ENCODE measurements around the gene TMEM53. TPM values are rescaled to one million over a fixed set of nuclear protein-coding genes. Genes with fewer than 3 reads are reported as not detected.
A peak's percentile ranks its signal among the peaks of the same experiment; 100 is the strongest.

The TMEM53 gene
- total RNA-seq, 1 donor from 2014 or later, result 7.9 TPM

DNA sequence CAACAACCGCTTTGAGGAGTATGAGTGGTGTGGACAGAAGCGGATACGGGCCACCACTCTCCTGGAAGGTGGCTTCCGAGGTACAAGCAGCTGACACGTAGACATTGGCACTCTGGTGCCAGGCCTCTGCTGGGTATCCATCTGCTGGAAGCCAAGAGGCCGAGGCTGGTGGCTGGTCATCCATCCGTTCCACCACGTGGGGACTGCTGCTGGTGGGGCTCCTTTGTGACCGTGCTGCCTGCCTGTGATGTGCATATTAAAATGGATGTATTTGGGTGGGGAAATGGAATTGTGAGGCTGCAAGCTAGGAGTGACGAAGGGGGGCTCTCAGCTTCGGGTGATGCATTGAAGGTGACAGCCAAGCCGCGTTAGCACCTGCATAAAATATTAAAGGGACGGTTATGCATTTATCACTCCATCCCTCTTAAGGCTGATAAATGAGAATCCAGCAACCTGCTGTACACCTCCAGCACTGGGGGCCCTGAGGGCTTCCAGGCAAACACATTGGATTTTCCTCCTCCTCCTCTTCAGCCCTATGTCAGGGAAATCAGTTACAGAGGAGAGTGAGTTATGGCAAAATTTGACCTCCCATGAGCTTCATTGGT lies 38.1 kb downstream of the TMEM53 start:
- TF ChIP-seq POLR2A (IDR thresholded peaks at IDR 0.05) (no peak), POLR2AphosphoS5 (IDR thresholded peaks at IDR 0.05; ENCODE audit: insufficient read depth in 1 of 2, low read depth in 1 of 2) (no peak)
- TF ChIP-seq, protein P1, sequence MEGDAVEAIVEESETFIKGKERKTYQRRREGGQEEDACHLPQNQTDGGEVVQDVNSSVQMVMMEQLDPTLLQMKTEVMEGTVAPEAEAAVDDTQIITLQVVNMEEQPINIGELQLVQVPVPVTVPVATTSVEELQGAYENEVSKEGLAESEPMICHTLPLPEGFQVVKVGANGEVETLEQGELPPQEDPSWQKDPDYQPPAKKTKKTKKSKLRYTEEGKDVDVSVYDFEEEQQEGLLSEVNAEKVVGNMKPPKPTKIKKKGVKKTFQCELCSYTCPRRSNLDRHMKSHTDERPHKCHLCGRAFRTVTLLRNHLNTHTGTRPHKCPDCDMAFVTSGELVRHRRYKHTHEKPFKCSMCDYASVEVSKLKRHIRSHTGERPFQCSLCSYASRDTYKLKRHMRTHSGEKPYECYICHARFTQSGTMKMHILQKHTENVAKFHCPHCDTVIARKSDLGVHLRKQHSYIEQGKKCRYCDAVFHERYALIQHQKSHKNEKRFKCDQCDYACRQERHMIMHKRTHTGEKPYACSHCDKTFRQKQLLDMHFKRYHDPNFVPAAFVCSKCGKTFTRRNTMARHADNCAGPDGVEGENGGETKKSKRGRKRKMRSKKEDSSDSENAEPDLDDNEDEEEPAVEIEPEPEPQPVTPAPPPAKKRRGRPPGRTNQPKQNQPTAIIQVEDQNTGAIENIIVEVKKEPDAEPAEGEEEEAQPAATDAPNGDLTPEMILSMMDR (IDR thresholded peaks at IDR 0.05), result no peak
- Histone ChIP-seq H3K36me3 (peaks cover 0 to 60% of the 10 kb centered on the region in 2 donors), H3K4me3 (no peak overlapping the region), H3K27me3 (no peaks in the 10 kb centered on the region), H3K9me3 (no peaks in the 10 kb centered on the region), H3K27ac (no peak overlapping the region), H3K4me1 (peaks cover 26% of the 10 kb centered on the region)
- no peak for DNase-seq (ENCODE audit: extremely low spot score in 2 of 2)
- intact Hi-C loops (cut with DNase I), result no loop called here

DNA sequence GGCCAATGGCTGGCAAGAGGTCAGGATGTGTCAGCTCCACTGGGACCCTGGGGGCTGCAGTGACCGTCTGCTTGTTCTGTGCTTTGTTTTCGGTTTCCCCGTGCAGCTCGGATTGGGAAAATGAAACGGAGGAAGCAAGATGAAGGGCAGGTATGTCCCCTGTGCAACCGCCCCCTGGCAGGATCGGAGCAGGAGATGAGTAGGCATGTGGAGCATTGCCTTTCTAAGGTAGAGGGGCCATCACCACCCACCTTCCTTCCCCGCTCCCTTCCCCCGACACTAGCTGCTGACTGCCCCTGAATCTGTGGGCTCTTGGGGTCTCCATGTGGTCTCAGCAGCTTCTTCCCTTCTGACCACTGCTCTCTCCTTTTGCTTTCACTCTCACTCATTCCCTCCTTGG lies 38.8 kb downstream of the TMEM53 start:
- Histone ChIP-seq H3K9me3 (no peaks in the 10 kb centered on the region), H3K27me3 (no peaks in the 10 kb centered on the region), H3K36me3 (peaks cover 0 to 54% of the 10 kb centered on the region in 2 donors), H3K4me1 (peaks cover 30% of the 10 kb centered on the region), H3K4me3 (no peak overlapping the region), H3K27ac (no peak overlapping the region)
- intact Hi-C loops (cut with DNase I), result no loop called here
- no peak for TF ChIP-seq POLR2A (IDR thresholded peaks at IDR 0.05)
- TF ChIP-seq, protein P1 (IDR thresholded peaks at IDR 0.05), result no peak
- no peak for DNase-seq (ENCODE audit: extremely low spot score in 2 of 2)

GRCh38 chr1:44634606-44635189 lies 39.6 kb downstream of the TMEM53 start:
- DNase-seq (ENCODE audit: extremely low spot score in 2 of 2), result no peak
- H3K36me3 ChIP-seq, result peaks cover 0 to 46% of the 10 kb centered on the region in 2 donors
- peaks cover 30% of the 10 kb centered on the region for H3K4me1 ChIP-seq
- H3K27ac ChIP-seq, result no peak overlapping the region
- no peak overlapping the region for H3K4me3 ChIP-seq
- intact Hi-C loops (cut with DNase I), result no loop called here
- H3K9me3 ChIP-seq, result no peaks in the 10 kb centered on the region
- TF ChIP-seq, protein P1 (IDR thresholded peaks at IDR 0.05), result no peak
- no peak for TF ChIP-seq POLR2A (IDR thresholded peaks at IDR 0.05)
- no peak for TF ChIP-seq POLR2AphosphoS5 (IDR thresholded peaks at IDR 0.05; ENCODE audit: insufficient read depth in 1 of 2, low read depth in 1 of 2)
- no peaks in the 10 kb centered on the region for H3K27me3 ChIP-seq

GRCh38 chr1:44632598-44632997 lies 41.7 kb downstream of the TMEM53 start:
- TF ChIP-seq, protein P1 (IDR thresholded peaks at IDR 0.05), result no peak
- TF ChIP-seq POLR2A (IDR thresholded peaks at IDR 0.05) (no peak), POLR2AphosphoS5 (IDR thresholded peaks at IDR 0.05; ENCODE audit: insufficient read depth in 1 of 2, low read depth in 1 of 2) (no peak)
- no peak for DNase-seq (ENCODE audit: extremely low spot score in 2 of 2)
- peak overlapping the region; percentile 73 to 98 for H3K4me3 ChIP-seq
- no peaks in the 10 kb centered on the region for H3K9me3 ChIP-seq
- H3K27me3 ChIP-seq, result no peaks in the 10 kb centered on the region
- H3K4me1 ChIP-seq, result peaks cover 30% of the 10 kb centered on the region
- intact Hi-C loops (cut with DNase I), result no loop called here
- H3K27ac ChIP-seq, result peak overlapping the region; percentile 89
- peaks cover 0 to 27% of the 10 kb centered on the region in 2 donors for H3K36me3 ChIP-seq

All from vagina (tissue), 2 donors.